HCT116 (cell line): ENCODE data around the gene PHLPP2. TPM values are rescaled to one million over a fixed set of nuclear protein-coding genes. Genes with fewer than 3 reads are reported as not detected.
A peak's percentile ranks its signal among the peaks of the same experiment; 100 is the strongest.

ENCODE experiments used
- ATAC-seq: fragments of 200-7000 bp; cut with Tn5 transposase; 2 replicates; pipeline ENCODE4 v1.9.1; 2020; ENCODE audit warnings: mild to moderate bottlenecking, moderate library complexity
- BruUV-seq: library from RNA; stranded (reverse); fragments of 400-500 nt; replicated peaks from 2 replicates; lab custom pipeline; 2021; lab: Mats Ljungman, UMichigan
- CTCF ChIA-PET: fragments of 300-600 bp; sonication (Branson Sonifier 250); formaldehyde crosslinking; loops from one replicate; lab custom pipeline; 2021; ENCODE audit warnings: antibody characterized with exemption; lab: Charles Lee
- POLR2A ChIA-PET: fragments of 300-600, 350-600 bp; sonication (Branson Sonifier 250); formaldehyde crosslinking; loops from one replicate; lab custom pipeline; 2021; ENCODE audit warnings: antibody characterized with exemption; lab: Charles Lee
- RAD21 ChIA-PET, 2 experiments: fragments of 300-600 bp; sonication (Branson Sonifier 250); formaldehyde crosslinking; loops; one replicate each; lab custom pipeline; 2023; ENCODE audit warnings: low total read pairs in 2 of 2; ENCODE audit not compliant: uncharacterized antibody in 2 of 2, unreplicated experiment in 2 of 2, low non-redundant PET in 1 of 2; lab: Charles Lee
- DNase-seq: peaks from one replicate; pipeline ENCODE4 v3.0.0-alpha.2; 2010; ENCODE audit warnings: low read depth, low spot score
- H2AFZ ChIP-seq: fragments of 200-600 bp; shearing (Covaris generic), sonication (generic); 2 replicates; pipeline ENCODE4 v1.6.1; 2017; ENCODE audit warnings: low read depth, mixed run types, mixed read lengths, antibody characterized with exemption, low read length; ENCODE audit not compliant: poor library complexity, severe bottlenecking
- H3K27ac ChIP-seq: 2 replicates; pipeline ENCODE4 v1.5.1; 2012; ENCODE audit warnings: low read depth, low read length
- H3K27me3 ChIP-seq: fragments of 200-600 bp; sonication (generic); 2 replicates; pipeline ENCODE4 v1.6.1; 2016; ENCODE audit warnings: mixed run types, low read length, mixed read lengths; ENCODE audit not compliant: insufficient read depth
- H3K36me3 ChIP-seq, 2 experiments: fragments of 200-500 bp in 1 of 2; fragments of 200-600 bp in 1 of 2; sonication (Bioruptor generic) in 1 of 2; sonication (generic) in 1 of 2; 2 replicates each; pipeline versions ENCODE4 v1.5.1 to v1.6.1; 2014 to 2016; ENCODE audit warnings: low read length in 2 of 2, inconsistent platforms in 1 of 2, mixed read lengths in 1 of 2, mixed run types in 1 of 2; ENCODE audit not compliant: insufficient read depth in 2 of 2, control insufficient read depth in 1 of 2
- H3K4me1 ChIP-seq, 2 experiments: fragments of 200-600 bp in 1 of 2; sonication (generic) in 1 of 2; 2 replicates each; pipeline versions ENCODE4 v1.5.1 to v1.6.1; 2012 to 2017; ENCODE audit warnings: low read length in 2 of 2, inconsistent platforms in 1 of 2, mild to moderate bottlenecking in 1 of 2, mixed read lengths in 1 of 2, mixed run types in 1 of 2, moderate library complexity in 1 of 2; ENCODE audit not compliant: insufficient read depth in 2 of 2, control insufficient read depth in 1 of 2
- H3K4me2 ChIP-seq: fragments of 200-600 bp; sonication (generic); 2 replicates; pipeline ENCODE4 v1.6.1; 2017; ENCODE audit warnings: mixed run types, low read length, mixed read lengths
- H3K4me3 ChIP-seq, 2 experiments: fragments of 200-600 bp in 1 of 2; sonication (generic) in 1 of 2; replicated peaks in 1 of 2; 2 replicates each; pipeline ENCODE4 v1.5.1; 2011 to 2016; ENCODE audit warnings: low read length in 2 of 2, control low read depth in 1 of 2, low read depth in 1 of 2, mild to moderate bottlenecking in 1 of 2, mixed read lengths in 1 of 2, mixed run types in 1 of 2
- H3K79me2 ChIP-seq: fragments of 200-600 bp; sonication (generic); 2 replicates; pipeline ENCODE4 v1.6.1; 2017; ENCODE audit warnings: mild to moderate bottlenecking, mixed run types, low read length, moderate library complexity, mixed read lengths; ENCODE audit not compliant: insufficient read depth
- H3K9ac ChIP-seq: fragments of 200-600 bp; sonication (generic); 2 replicates; pipeline ENCODE4 v1.6.1; 2016; ENCODE audit warnings: low read length, mixed read lengths
- H3K9me2 ChIP-seq: fragments of 200-600 bp; sonication (generic), shearing (Covaris generic); 2 replicates; pipeline ENCODE4 v1.6.1; 2017; ENCODE audit warnings: mixed run types, mild to moderate bottlenecking, moderate library complexity; ENCODE audit not compliant: insufficient read depth
- H3K9me3 ChIP-seq, 2 experiments: fragments of 200-500 bp in 1 of 2; fragments of 200-600 bp in 1 of 2; sonication (Bioruptor generic) in 1 of 2; sonication (generic) in 1 of 2; 2 replicates each; pipeline ENCODE4 v1.6.1; 2014 to 2017; ENCODE audit warnings: low read length in 2 of 2, mixed read lengths in 2 of 2, inconsistent platforms in 1 of 2, low read depth in 1 of 2, mild to moderate bottlenecking in 1 of 2, mixed run types in 1 of 2, moderate library complexity in 1 of 2; ENCODE audit not compliant: control insufficient read depth in 1 of 2, insufficient read depth in 1 of 2
- H4K20me1 ChIP-seq: fragments of 200-600 bp; sonication (generic), shearing (Covaris generic); 2 replicates; pipeline ENCODE4 v1.6.1; 2017; ENCODE audit warnings: mixed run types, mild to moderate bottlenecking, moderate library complexity; ENCODE audit not compliant: insufficient read depth
- ATF3 ChIP-seq: IDR thresholded peaks from 2 replicates; pipeline ENCODE4 v1.6.1; 2012
- CBX3 ChIP-seq: IDR thresholded peaks from 2 replicates; pipeline ENCODE4 v1.6.1; 2012; ENCODE audit warnings: low read depth
- CEBPB ChIP-seq: IDR thresholded peaks from 2 replicates; pipeline ENCODE4 v1.6.1; 2012; ENCODE audit warnings: low read depth
- ELF1 ChIP-seq: IDR thresholded peaks from 2 replicates; pipeline ENCODE4 v1.6.1; 2012; ENCODE audit warnings: low read depth, borderline replicate concordance
- EZH2 ChIP-seq: fragments of 200-600 bp; sonication (generic); IDR thresholded peaks from 2 replicates; pipeline ENCODE4 v1.6.1; 2017; ENCODE audit warnings: antibody characterized with exemption, mixed run types
- FOSL1 ChIP-seq: IDR thresholded peaks from 2 replicates; pipeline ENCODE4 v1.6.1; 2012; ENCODE audit warnings: low read depth
- MAX ChIP-seq: IDR thresholded peaks from 2 replicates; pipeline ENCODE4 v1.6.1; 2012
- POLR2A ChIP-seq: IDR thresholded peaks from 2 replicates; pipeline ENCODE4 v1.7.0; 2011; ENCODE audit warnings: borderline replicate concordance; ENCODE audit not compliant: insufficient read depth, insufficient read length; ENCODE audit errors: extremely low read depth
- SIN3A ChIP-seq: IDR thresholded peaks from 2 replicates; pipeline ENCODE4 v1.6.1; 2012; ENCODE audit warnings: low read depth
- SP1 ChIP-seq: IDR thresholded peaks from 2 replicates; pipeline ENCODE4 v1.6.1; 2012; ENCODE audit warnings: low read depth
- intact Hi-C: fragments of 100-400 bp; cut with micrococcal nuclease; formaldehyde crosslinking; loops from 2 replicates; pipeline ENCODE4 v1.10.0; 2022
- total RNA-seq: library from RNA; stranded (reverse); gene quantifications from one replicate; pipeline ENCODE4 v1.2.1, GENCODE V29; 2021; ENCODE audit not compliant: unreplicated experiment
- TF ChIP-seq, protein P1 (sequence below): IDR thresholded peaks from 2 replicates; pipeline ENCODE4 v1.6.1; 2012; ENCODE audit warnings: low read depth

PHLPP2 gene
- total RNA-seq, 1 experiment from 2014 or later, result 9.0 TPM

- peak overlapping the region; percentile 63 for H3K27ac ChIP-seq
- peak overlapping the region; percentile 53 for H3K4me2 ChIP-seq
- peaks cover 30 to 35% of the 10 kb centered on the region in 2 experiments for H3K4me1 ChIP-seq
- RAD21 ChIA-PET, result no interaction called here
- H2AFZ ChIP-seq, result no peak overlapping the region
- intact Hi-C loops, result no loop called here
- ATAC-seq, result peak; percentile 27; the same call in 1 of the 2 replicates
- peak overlapping the region in 1 of 2 experiments; percentile 19; a peak in 1 of 4 replicates for H3K4me3 ChIP-seq
- no TSS peak for BruUV-seq
- H3K79me2 ChIP-seq, result peaks cover 12% of the 10 kb centered on the region
- TF ChIP-seq POLR2A (no peak), MAX (no peak)
- CTCF ChIA-PET, result no interaction called here
- H3K9me2 ChIP-seq, result no peaks in the 10 kb centered on the region
- H3K9ac ChIP-seq, result 0 out of 2 replicates have a peak overlapping the region, but pooled peaks have one; percentile 32
- no peak for DNase-seq
- no peaks in the 10 kb centered on the region for H4K20me1 ChIP-seq
- H3K36me3 ChIP-seq, result no peaks in the 10 kb centered on the region
- POLR2A ChIA-PET, result no interaction called here
- H3K27me3 ChIP-seq, result no peaks in the 10 kb centered on the region
- H3K9me3 ChIP-seq, result no peaks in the 10 kb centered on the region
Observed at GRCh38 chr16:71708696-71709095, 15.8 kb downstream of the PHLPP2 start.

- H4K20me1 ChIP-seq, result no peaks in the 10 kb centered on the region
- no peak overlapping the region for H3K4me3 ChIP-seq
- H3K4me1 ChIP-seq, result peaks cover 30 to 35% of the 10 kb centered on the region in 2 experiments
- no peak overlapping the region for H3K9ac ChIP-seq
- TF ChIP-seq, protein P1, sequence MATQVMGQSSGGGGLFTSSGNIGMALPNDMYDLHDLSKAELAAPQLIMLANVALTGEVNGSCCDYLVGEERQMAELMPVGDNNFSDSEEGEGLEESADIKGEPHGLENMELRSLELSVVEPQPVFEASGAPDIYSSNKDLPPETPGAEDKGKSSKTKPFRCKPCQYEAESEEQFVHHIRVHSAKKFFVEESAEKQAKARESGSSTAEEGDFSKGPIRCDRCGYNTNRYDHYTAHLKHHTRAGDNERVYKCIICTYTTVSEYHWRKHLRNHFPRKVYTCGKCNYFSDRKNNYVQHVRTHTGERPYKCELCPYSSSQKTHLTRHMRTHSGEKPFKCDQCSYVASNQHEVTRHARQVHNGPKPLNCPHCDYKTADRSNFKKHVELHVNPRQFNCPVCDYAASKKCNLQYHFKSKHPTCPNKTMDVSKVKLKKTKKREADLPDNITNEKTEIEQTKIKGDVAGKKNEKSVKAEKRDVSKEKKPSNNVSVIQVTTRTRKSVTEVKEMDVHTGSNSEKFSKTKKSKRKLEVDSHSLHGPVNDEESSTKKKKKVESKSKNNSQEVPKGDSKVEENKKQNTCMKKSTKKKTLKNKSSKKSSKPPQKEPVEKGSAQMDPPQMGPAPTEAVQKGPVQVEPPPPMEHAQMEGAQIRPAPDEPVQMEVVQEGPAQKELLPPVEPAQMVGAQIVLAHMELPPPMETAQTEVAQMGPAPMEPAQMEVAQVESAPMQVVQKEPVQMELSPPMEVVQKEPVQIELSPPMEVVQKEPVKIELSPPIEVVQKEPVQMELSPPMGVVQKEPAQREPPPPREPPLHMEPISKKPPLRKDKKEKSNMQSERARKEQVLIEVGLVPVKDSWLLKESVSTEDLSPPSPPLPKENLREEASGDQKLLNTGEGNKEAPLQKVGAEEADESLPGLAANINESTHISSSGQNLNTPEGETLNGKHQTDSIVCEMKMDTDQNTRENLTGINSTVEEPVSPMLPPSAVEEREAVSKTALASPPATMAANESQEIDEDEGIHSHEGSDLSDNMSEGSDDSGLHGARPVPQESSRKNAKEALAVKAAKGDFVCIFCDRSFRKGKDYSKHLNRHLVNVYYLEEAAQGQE, result no peak
- TF ChIP-seq FOSL1 (no peak), EZH2 (no peak), CEBPB (no peak), SIN3A (no peak), MAX (no peak), SP1 (no peak), ELF1 (no peak), CBX3 (no peak), ATF3 (no peak), POLR2A (no peak)
- ChIA-PET POLR2A (interaction anchor here (0.6 kb wide), 1 partner anchor 176 kb away, joined by 3 read pairs; no protein-coding TSS in a partner anchor), CTCF (no interaction called here), RAD21 (no interaction called here)
- DNase-seq (no peak), ATAC-seq (no peak)
- intact Hi-C loops, result no loop called here
- H3K9me3 ChIP-seq, result no peaks in the 10 kb centered on the region
- no TSS peak for BruUV-seq
- H3K27me3 ChIP-seq, result no peaks in the 10 kb centered on the region
- H2AFZ ChIP-seq, result no peak overlapping the region
- peak overlapping the region; percentile 53 for H3K4me2 ChIP-seq
- peaks cover 12% of the 10 kb centered on the region for H3K79me2 ChIP-seq
- H3K36me3 ChIP-seq, result no peaks in the 10 kb centered on the region
- no peaks in the 10 kb centered on the region for H3K9me2 ChIP-seq
- H3K27ac ChIP-seq, result peak overlapping the region; percentile 63
Observed at GRCh38 chr16:71707199-71707598, 17.3 kb downstream of the PHLPP2 start.
